Ovary (tissue), 9 donors: ENCODE measurements around the gene BCL6B. TPM values are rescaled to one million over a fixed set of nuclear protein-coding genes. Genes with fewer than 3 reads are reported as not detected.
A peak's percentile ranks its signal among the peaks of the same experiment; 100 is the strongest.

Source experiments
- DNase-seq, 5 donors: peaks; one replicate each; pipeline ENCODE4 v3.0.0-alpha.2; 2019 to 2020
- H3K27ac ChIP-seq, 2 donors: fragments of 200-600 bp; one replicate each; pipeline versions ENCODE4 v1.5.1 to v1.8.0; 2019 to 2022
- H3K27me3 ChIP-seq: fragments of 200-600 bp; one replicate; pipeline ENCODE4 v1.8.0; 2022
- H3K36me3 ChIP-seq: fragments of 200-600 bp; sonication (generic); one replicate; pipeline ENCODE4 v1.5.1; 2019
- H3K4me1 ChIP-seq: one replicate; pipeline ENCODE4 v1.8.1; 2013; ENCODE audit warnings: mild to moderate bottlenecking, moderate library complexity; ENCODE audit not compliant: insufficient read depth
- H3K4me3 ChIP-seq: fragments of 200-600 bp; sonication (generic); one replicate; pipeline ENCODE4 v1.5.1; 2017
- H3K9me3 ChIP-seq, 2 donors: fragments of 200-600 bp in 1 of 2; sonication (generic) in 1 of 2; one replicate each; pipeline versions ENCODE4 v1.5.1 to v1.8.1; 2013 to 2019; ENCODE audit warnings: mild to moderate bottlenecking in 1 of 2, moderate library complexity in 1 of 2
- EP300 ChIP-seq: sonication (generic); formaldehyde crosslinking; IDR thresholded peaks from one replicate; pipeline ENCODE4 v1.6.1; 2017; ENCODE audit warnings: antibody characterized with exemption
- POLR2A ChIP-seq: fragments of 450-650 bp; IDR thresholded peaks from one replicate; pipeline ENCODE4 v1.6.1; 2017; ENCODE audit warnings: antibody characterized with exemption, mild to moderate bottlenecking, moderate library complexity
- WGBS, 3 donors: extraction: QIAGEN DNeasy Blood & Tissue Kit in 1 of 3; methylation state at CpG; one replicate each; pipeline versions ENCODE4 v1.1.5 to v1.1.7; 2013 to 2017; 5-methylcytosine and 5-hydroxymethylcytosine counted together
- intact Hi-C, 4 donors: fragments of 100-400 bp; cut with DNase I; formaldehyde crosslinking; loops; one replicate each; pipeline versions ENCODE4 v1.11.0 to v1.15.1; 2022 to 2023
- polyA plus RNA-seq, 2 donors: library from polyadenylated mRNA; stranded (reverse); fragments of 200-250 nt in 1 of 2; fragments of 350-450 nt in 1 of 2; fragmentation: Illumina TruSeq in 1 of 2; extraction: RNeasy Lipid Tissue Mini Kit (QIAGEN cat#74804) in 1 of 2; gene quantifications; one replicate each; pipeline ENCODE4 v1.2.3, GENCODE V29; 2013 to 2014
- total RNA-seq, 7 donors: library from RNA; depleted of rRNA in 2 of 7; stranded (reverse); fragments of >200 nt in 2 of 7; fragmentation: NEBNext Ultra II Directional in 3 of 7; extraction: Animal tissue kit (Norgen Biotek cat#: 25700) in 3 of 7; gene quantifications; one replicate each; pipeline versions ENCODE4 v1.1.0 to v1.2.4, GENCODE V29; 2016 to 2023
- TF ChIP-seq, protein P1 (sequence below), 3 donors: fragments of 450-650 bp in 2 of 3; fragments of 200-600 bp in 1 of 3; IDR thresholded peaks; one replicate each; pipeline versions ENCODE4 v1.5.1 to v1.8.0; 2016 to 2022; ENCODE audit warnings: antibody characterized with exemption in 3 of 3, mild to moderate bottlenecking in 1 of 3
- donor health status: DM: no; HTN: no; CAD: no; lungs with moderate emphysema.
- donor health status: DM: no; HTN: no; CAD: no.
- donor health status: Bipolar disorder and iron deficiency.
- donor health status: DM: yes; HTN: yes; CAD: no.
- donor health status: DM: no; HTN: no; CAD: no.
- donor health status: DM: yes; HTN: yes; CAD: no.

Gene BCL6B
- total and polyA plus RNA-seq, 9 donors: 0.46 to 13.9 (median 4.8) TPM

DNA sequence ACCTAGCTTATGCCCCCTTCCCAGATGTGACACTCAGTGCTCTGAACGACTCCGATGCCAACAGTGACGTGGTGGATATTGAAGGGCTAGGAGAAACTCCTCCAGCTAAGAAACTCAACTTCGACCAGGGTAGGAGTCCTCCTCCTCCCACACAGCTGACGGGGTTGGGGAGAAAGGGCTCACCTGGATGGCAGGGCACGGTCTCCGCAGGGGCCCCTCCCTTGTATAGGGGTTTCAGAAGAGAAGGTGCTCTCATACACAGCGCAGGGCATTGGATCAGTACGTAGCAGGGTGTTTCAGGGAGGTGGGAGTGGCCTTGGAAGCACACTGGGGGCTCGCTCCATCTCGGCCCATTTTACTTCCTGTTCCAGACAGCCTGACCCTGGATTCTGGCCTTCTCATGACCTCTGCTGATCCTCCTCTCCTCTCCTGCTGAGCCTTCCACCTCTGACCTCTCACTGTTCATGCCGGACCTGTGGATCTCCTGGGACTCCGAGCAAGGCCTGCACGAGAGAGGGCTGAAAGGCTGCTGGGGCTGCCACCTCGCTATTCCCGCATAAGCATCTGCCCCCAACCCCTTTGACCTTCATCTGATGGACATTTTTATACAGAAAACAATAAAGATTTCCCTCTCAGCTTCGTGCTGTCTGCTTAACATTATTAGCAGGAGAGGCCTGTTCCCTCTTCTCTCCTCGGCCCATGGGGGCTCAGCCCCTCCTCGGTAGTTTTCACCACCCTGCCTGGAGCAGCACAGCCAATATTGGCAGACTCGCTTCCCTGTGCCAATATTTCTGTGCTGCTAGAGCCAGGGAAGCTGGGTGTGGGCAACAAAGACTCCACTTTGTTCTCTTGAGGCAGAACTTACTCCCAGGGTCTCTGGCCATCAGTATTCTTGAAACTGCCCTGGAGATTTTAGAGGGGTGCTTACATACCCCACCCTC is 5.7 kb upstream of the BCL6B start:
- Histone ChIP-seq H3K27me3 (no peaks in the 10 kb centered on the region), H3K36me3 (no peaks in the 10 kb centered on the region), H3K9me3 (no peaks in the 10 kb centered on the region), H3K27ac (peak overlapping the region in 1 of 2 donors; percentile 82), H3K4me1 (peaks cover 14% of the 10 kb centered on the region), H3K4me3 (peak overlapping the region; percentile 63)
- 51 to 69% (median 54%) methylated on average over 20 of the region's 20 CpGs for WGBS, 3 donors
- intact Hi-C loops: loop anchor here in 2 of 4 donors (10.0 kb wide), 2 partner anchors 262 to 1168 kb away; partner anchors contain the start of gene XAF1 (in 1 of the 2)
- TF ChIP-seq EP300 (no peak), POLR2A (no peak)
- TF ChIP-seq, protein P1, sequence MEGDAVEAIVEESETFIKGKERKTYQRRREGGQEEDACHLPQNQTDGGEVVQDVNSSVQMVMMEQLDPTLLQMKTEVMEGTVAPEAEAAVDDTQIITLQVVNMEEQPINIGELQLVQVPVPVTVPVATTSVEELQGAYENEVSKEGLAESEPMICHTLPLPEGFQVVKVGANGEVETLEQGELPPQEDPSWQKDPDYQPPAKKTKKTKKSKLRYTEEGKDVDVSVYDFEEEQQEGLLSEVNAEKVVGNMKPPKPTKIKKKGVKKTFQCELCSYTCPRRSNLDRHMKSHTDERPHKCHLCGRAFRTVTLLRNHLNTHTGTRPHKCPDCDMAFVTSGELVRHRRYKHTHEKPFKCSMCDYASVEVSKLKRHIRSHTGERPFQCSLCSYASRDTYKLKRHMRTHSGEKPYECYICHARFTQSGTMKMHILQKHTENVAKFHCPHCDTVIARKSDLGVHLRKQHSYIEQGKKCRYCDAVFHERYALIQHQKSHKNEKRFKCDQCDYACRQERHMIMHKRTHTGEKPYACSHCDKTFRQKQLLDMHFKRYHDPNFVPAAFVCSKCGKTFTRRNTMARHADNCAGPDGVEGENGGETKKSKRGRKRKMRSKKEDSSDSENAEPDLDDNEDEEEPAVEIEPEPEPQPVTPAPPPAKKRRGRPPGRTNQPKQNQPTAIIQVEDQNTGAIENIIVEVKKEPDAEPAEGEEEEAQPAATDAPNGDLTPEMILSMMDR (IDR thresholded peaks at IDR 0.05): no peak
- no peak for DNase-seq

DNA sequence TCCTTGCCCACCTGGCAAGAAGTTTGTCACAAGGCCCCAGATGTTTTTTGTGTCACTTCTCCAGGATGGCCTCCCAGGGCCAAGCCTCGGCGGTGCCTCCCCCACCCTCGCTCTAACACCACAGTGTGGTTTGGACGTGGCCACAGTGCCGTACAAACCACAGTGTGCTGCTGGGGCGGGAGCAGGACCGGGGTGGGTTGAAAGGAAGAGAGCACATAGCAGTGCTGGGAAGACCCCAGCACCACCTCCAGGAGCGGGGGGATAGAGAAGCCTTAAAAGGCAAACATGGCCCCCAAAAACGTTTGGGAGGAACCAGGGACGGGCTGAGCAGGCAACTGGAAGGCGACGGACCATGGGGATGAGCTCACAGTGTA is 5.0 kb upstream of the BCL6B start:
- DNase-seq: peak in 2 of 5 donors; percentile 34 to 46
- WGBS, 3 donors: 33 to 68% (median 39%) methylated on average over 12 of the region's 12 CpGs
- no peak for TF ChIP-seq EP300
- no peak for TF ChIP-seq POLR2A
- TF ChIP-seq, protein P1 (IDR thresholded peaks at IDR 0.05): no peak
- no peaks in the 10 kb centered on the region for H3K9me3 ChIP-seq
- peak overlapping the region; percentile 82 to 99 for H3K27ac ChIP-seq
- H3K4me1 ChIP-seq: peaks cover 14% of the 10 kb centered on the region
- intact Hi-C loops: loop anchor here in 2 of 4 donors (10.0 kb wide), 2 partner anchors 263 to 1167 kb away; partner anchors contain the start of gene XAF1 (in 1 of the 2)
- no peaks in the 10 kb centered on the region for H3K27me3 ChIP-seq
- H3K4me3 ChIP-seq: peak overlapping the region; percentile 63
- no peaks in the 10 kb centered on the region for H3K36me3 ChIP-seq

DNA sequence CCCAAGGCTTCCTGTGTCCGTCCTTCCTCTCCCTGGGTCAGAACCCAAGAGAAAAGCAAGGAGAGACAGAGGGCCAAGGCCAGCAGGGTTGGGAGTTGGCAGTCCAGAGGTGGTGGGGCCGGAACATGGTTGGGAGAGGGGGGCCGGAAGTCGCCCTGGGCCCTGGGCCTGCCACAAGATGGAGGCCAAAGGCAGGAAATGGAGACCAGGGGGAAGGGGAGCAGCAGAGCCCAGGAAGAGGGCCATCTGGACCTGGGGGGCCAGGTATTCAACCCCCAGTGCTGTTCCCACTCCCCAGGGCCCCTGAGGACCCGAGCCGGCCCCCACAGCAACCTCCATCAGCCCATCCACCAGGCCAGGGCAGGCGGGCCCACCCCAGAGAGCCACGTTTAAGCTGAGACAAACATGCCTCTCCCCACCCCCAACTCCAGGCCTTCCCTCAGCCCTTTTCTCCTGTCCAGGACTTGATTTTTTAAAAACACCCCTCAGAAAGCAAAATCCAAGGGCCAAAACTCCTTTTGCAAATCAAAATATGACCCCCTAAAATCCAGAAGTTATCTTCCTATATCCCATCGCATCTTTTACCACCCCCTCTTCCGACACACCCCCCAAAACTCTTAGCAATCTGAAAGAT is 4.4 kb upstream of the BCL6B start:
- H3K36me3 ChIP-seq: no peaks in the 10 kb centered on the region
- peak; percentile 80 for TF ChIP-seq POLR2A
- TF ChIP-seq, protein P1 (IDR thresholded peaks at IDR 0.05): no peak
- peak overlapping the region; percentile 63 for H3K4me3 ChIP-seq
- peak; percentile 83 to 88 (median 86) for DNase-seq
- no peaks in the 10 kb centered on the region for H3K9me3 ChIP-seq
- 12 to 22% (median 12%) methylated on average over 10 of the region's 10 CpGs for WGBS, 3 donors
- intact Hi-C loops: loop anchor here in 2 of 4 donors (10.0 kb wide), 2 partner anchors 264 to 1166 kb away; partner anchors contain the start of gene XAF1 (in 1 of the 2)
- H3K27ac ChIP-seq: peak overlapping the region; percentile 82 to 99
- H3K27me3 ChIP-seq: no peaks in the 10 kb centered on the region
- peaks cover 14% of the 10 kb centered on the region for H3K4me1 ChIP-seq

DNA sequence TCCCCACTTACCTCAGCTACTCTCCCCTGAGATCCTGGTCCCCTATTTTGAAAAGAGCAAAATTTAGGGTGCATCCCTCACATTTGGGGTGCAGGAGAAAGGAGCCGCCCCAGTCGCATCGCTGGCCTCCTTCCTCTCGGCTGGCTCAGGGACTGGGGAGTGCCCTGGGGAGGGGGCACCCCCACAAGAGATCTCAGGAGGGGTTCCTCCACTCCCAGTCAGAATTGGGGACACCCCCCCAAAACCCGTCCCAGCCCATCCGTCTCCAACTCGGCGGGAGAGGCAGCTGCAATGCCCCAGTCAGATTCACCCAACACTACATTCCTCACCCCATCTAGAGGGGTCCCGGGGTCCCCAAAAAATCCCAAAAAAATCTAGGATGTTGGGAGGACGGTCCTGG is 3.5 kb upstream of the BCL6B start:
- no peaks in the 10 kb centered on the region for H3K9me3 ChIP-seq
- H3K36me3 ChIP-seq: no peaks in the 10 kb centered on the region
- 5 to 22% (median 9%) methylated on average over 10 of the region's 10 CpGs for WGBS, 3 donors
- peak overlapping the region; percentile 82 to 99 for H3K27ac ChIP-seq
- H3K4me3 ChIP-seq: peak overlapping the region; percentile 63
- intact Hi-C loops: loop anchor here in 2 of 4 donors (10.0 kb wide), 2 partner anchors 265 to 1165 kb away; partner anchors contain the start of gene XAF1 (in 1 of the 2)
- DNase-seq: peak in 4 of 5 donors; percentile 50 to 68 (median 64)
- H3K4me1 ChIP-seq: peaks cover 11% of the 10 kb centered on the region
- TF ChIP-seq EP300 (no peak), POLR2A (peak; percentile 10)
- TF ChIP-seq, protein P1 (IDR thresholded peaks at IDR 0.05): no peak
- no peaks in the 10 kb centered on the region for H3K27me3 ChIP-seq
